ENCODE measurements around the gene RNU1-2.
"Not testable (repeated sequence)": the region's sequence is repeated elsewhere in the genome, so short reads cannot be mapped to it uniquely, and the experiment has no call there.

Gene RNU1-2

GRCh38 chr1:16895598-16896315, at the start of gene RNU1-2:
RNU1-2 (plus strand) TSS chr1:16895980.
- DNase-seq, result peak; percentile 93

- DNase-seq, result not testable (repeated sequence)
These were observed 39.6 kb upstream of the RNU1-2 start for GRCh38 chr1:16856201-16856600.

- DNase-seq, result not testable (repeated sequence)
These were observed 36.4 kb upstream of the RNU1-2 start for GRCh38 chr1:16859167-16860041.

GRCh38 chr1:16860048-16860447, 35.7 kb upstream of the RNU1-2 start:
- DNase-seq, result not testable (repeated sequence)

GRCh38 chr1:16861832-16862245, 33.9 kb upstream of the RNU1-2 start:
- not testable (repeated sequence) for DNase-seq

- DNase-seq, result not testable (repeated sequence)
These were observed 33.4 kb upstream of the RNU1-2 start for GRCh38 chr1:16862415-16862814.

- not testable (repeated sequence) for DNase-seq
These were observed 32.8 kb upstream of the RNU1-2 start for GRCh38 chr1:16863024-16863423.

- not testable (repeated sequence) for DNase-seq
These were observed 28.7 kb upstream of the RNU1-2 start for GRCh38 chr1:16866926-16867707.

GRCh38 chr1:16868787-16869186, 27.0 kb upstream of the RNU1-2 start:
- not testable (repeated sequence) for DNase-seq

GRCh38 chr1:16869996-16870395, 25.8 kb upstream of the RNU1-2 start:
- DNase-seq, result not testable (repeated sequence)

GRCh38 chr1:16871171-16871570, 24.6 kb upstream of the RNU1-2 start:
- not testable (repeated sequence) for DNase-seq

- peak; percentile 90 for DNase-seq
These were observed 23.4 kb upstream of the RNU1-2 start for GRCh38 chr1:16872152-16873075.

- peak; percentile 78 for DNase-seq
These were observed 22.5 kb upstream of the RNU1-2 start for GRCh38 chr1:16873076-16873879.

GRCh38 chr1:16874968-16875765, 20.6 kb upstream of the RNU1-2 start:
- not testable (repeated sequence) for DNase-seq

GRCh38 chr1:16881742-16882141, 14.0 kb upstream of the RNU1-2 start:
- DNase-seq, result not testable (repeated sequence)

- no peak for DNase-seq
These were observed 12.8 kb upstream of the RNU1-2 start for GRCh38 chr1:16882986-16883385.

GRCh38 chr1:16884487-16884886, 11.3 kb upstream of the RNU1-2 start:
- not testable (repeated sequence) for DNase-seq

GRCh38 chr1:16886860-16887605, 8.7 kb upstream of the RNU1-2 start:
- DNase-seq, result no peak
